OCI-LY7 (cell line): ENCODE measurements around the gene COL1A2. TPM values are rescaled to one million over a fixed set of nuclear protein-coding genes. Genes with fewer than 3 reads are reported as not detected.

Source experiments
- BruUV-seq: library from RNA; stranded (reverse); fragments of 400-500 nt; replicated peaks from 2 replicates; lab custom pipeline; 2021; lab: Mats Ljungman, UMichigan
- CTCF ChIA-PET: fragments of 300-600 bp; sonication (Branson Sonifier 250); formaldehyde crosslinking; loops from one replicate; lab custom pipeline; 2022; ENCODE audit warnings: antibody characterized with exemption; ENCODE audit not compliant: unreplicated experiment; lab: Charles Lee
- POLR2A ChIA-PET: fragments of 300-600 bp; sonication (Branson Sonifier 250); formaldehyde crosslinking; loops from one replicate; lab custom pipeline; 2022; ENCODE audit warnings: antibody characterized with exemption; lab: Charles Lee
- DNase-seq: peaks from one replicate; pipeline ENCODE4 v3.0.0-alpha.2; 2015; ENCODE audit warnings: low spot score
- H2AFZ ChIP-seq: fragments of 200-600 bp; sonication (generic), shearing (Covaris generic); 2 replicates; pipeline ENCODE4 v1.6.1; 2014; ENCODE audit warnings: mild to moderate bottlenecking, antibody characterized with exemption, low read length, moderate library complexity
- H3K27ac ChIP-seq: fragments of 200-600 bp; sonication (generic); 2 replicates; pipeline ENCODE4 v1.5.1; 2014; ENCODE audit warnings: mixed run types, low read depth, mild to moderate bottlenecking, moderate library complexity, low read length, inconsistent platforms; ENCODE audit not compliant: poor library complexity, severe bottlenecking
- H3K36me3 ChIP-seq: fragments of 200-600 bp; sonication (generic); 2 replicates; pipeline ENCODE4 v1.6.1; 2014; ENCODE audit warnings: mild to moderate bottlenecking, antibody characterized with exemption, low read length, moderate library complexity, mixed read lengths; ENCODE audit not compliant: insufficient read depth
- H3K4me1 ChIP-seq: fragments of 200-600 bp; sonication (generic); 2 replicates; pipeline ENCODE4 v1.5.1; 2014; ENCODE audit warnings: mild to moderate bottlenecking, low read length; ENCODE audit not compliant: insufficient read depth, poor library complexity, severe bottlenecking
- H3K4me2 ChIP-seq: fragments of 200-600 bp; sonication (generic); 2 replicates; pipeline ENCODE4 v1.6.1; 2014; ENCODE audit warnings: mild to moderate bottlenecking, low read length
- H3K4me3 ChIP-seq: fragments of 200-600 bp; sonication (generic); 2 replicates; pipeline ENCODE4 v1.5.1; 2014; ENCODE audit warnings: mild to moderate bottlenecking, low read depth, low read length; ENCODE audit not compliant: poor library complexity, severe bottlenecking
- H3K79me2 ChIP-seq: fragments of 200-600 bp; sonication (generic); 2 replicates; pipeline ENCODE4 v1.6.1; 2016; ENCODE audit warnings: low read depth, mild to moderate bottlenecking, low read length, moderate library complexity, mixed read lengths; ENCODE audit not compliant: insufficient read depth
- H3K9me2 ChIP-seq: fragments of 200-600 bp; sonication (generic); 2 replicates; pipeline ENCODE4 v1.6.1; 2016; ENCODE audit warnings: mild to moderate bottlenecking, low read length, mixed read lengths; ENCODE audit not compliant: insufficient read depth
- H3K9me3 ChIP-seq: fragments of 200-600 bp; sonication (generic); 2 replicates; pipeline ENCODE4 v1.6.1; 2014; ENCODE audit warnings: mild to moderate bottlenecking, mixed run types, low read length, mixed read lengths
- H4K20me1 ChIP-seq: fragments of 200-600 bp; sonication (generic); 2 replicates; pipeline ENCODE4 v1.6.1; 2014; ENCODE audit warnings: mild to moderate bottlenecking, antibody characterized with exemption, low read length, moderate library complexity, mixed read lengths; ENCODE audit not compliant: insufficient read depth
- CTCF ChIP-seq: fragments of 200-600 bp; sonication (generic); conservative IDR thresholded peaks from 2 replicates; pipeline ENCODE4 v1.5.1; 2014; ENCODE audit warnings: mild to moderate bottlenecking, antibody characterized with exemption, low read length, moderate library complexity, mixed read lengths
- EZH2phosphoT487 ChIP-seq: fragments of 200-600 bp; sonication (generic); IDR thresholded peaks from 2 replicates; pipeline ENCODE4 v1.6.1; 2018; ENCODE audit warnings: low read depth, borderline replicate concordance, mild to moderate bottlenecking, mixed run types, antibody characterized with exemption, low read length, moderate library complexity, mixed read lengths
- intact Hi-C: fragments of 100-400 bp; cut with micrococcal nuclease; formaldehyde crosslinking; loops from one replicate; pipeline ENCODE4 v1.10.0; 2022; ENCODE audit not compliant: unreplicated experiment
- total RNA-seq, 2 experiments: library from RNA; depleted of rRNA in 1 of 2; stranded (reverse); fragments of >200 nt in 1 of 2; shearing (Covaris generic) in 1 of 2; gene quantifications; 2 replicates each; pipeline ENCODE4 v1.2.3, GENCODE V29; 2014 to 2022

COL1A2 gene
- total RNA-seq, 2 experiments from 2014 or later, result not detected

GRCh38 chr7:94440451-94441039 lies 45.9 kb downstream of the COL1A2 start:
- ChIA-PET CTCF (no interaction called here), POLR2A (interaction anchor here (0.7 to 0.8 kb wide), 2 partner anchors 193 to 211 kb away, joined by 3 read pairs; no protein-coding TSS in a partner anchor)
- H3K9me3 ChIP-seq, result no peaks in the 10 kb centered on the region
- no peaks in the 10 kb centered on the region for H3K79me2 ChIP-seq
- TF ChIP-seq CTCF (no peak), EZH2phosphoT487 (no peak)
- no peak overlapping the region; the same call in 1 of the 2 replicates for H2AFZ ChIP-seq
- H3K4me3 ChIP-seq, result no peak overlapping the region
- H3K9me2 ChIP-seq, result no peaks in the 10 kb centered on the region
- BruUV-seq, result no TSS peak
- H3K27ac ChIP-seq, result no peak overlapping the region
- intact Hi-C loops, result no loop called here
- H3K4me2 ChIP-seq, result no peak overlapping the region
- H4K20me1 ChIP-seq, result no peaks in the 10 kb centered on the region
- H3K4me1 ChIP-seq, result no peaks in the 10 kb centered on the region
- no peak for DNase-seq
- H3K36me3 ChIP-seq, result no peaks in the 10 kb centered on the region

- DNase-seq, result no peak
- POLR2A ChIA-PET, result interaction anchor here (0.7 to 0.8 kb wide), 2 partner anchors 192 to 212 kb away, joined by 3 read pairs; no protein-coding TSS in a partner anchor
- BruUV-seq, result no TSS peak
- no peaks in the 10 kb centered on the region for H3K36me3 ChIP-seq
- no peak overlapping the region for H3K27ac ChIP-seq
- intact Hi-C loops, result no loop called here
- no peak overlapping the region for H3K4me2 ChIP-seq
- H3K79me2 ChIP-seq, result no peaks in the 10 kb centered on the region
- no peak overlapping the region for H2AFZ ChIP-seq
- H4K20me1 ChIP-seq, result no peaks in the 10 kb centered on the region
- no peaks in the 10 kb centered on the region for H3K9me3 ChIP-seq
- TF ChIP-seq EZH2phosphoT487 (no peak), CTCF (no peak)
- H3K9me2 ChIP-seq, result no peaks in the 10 kb centered on the region
- CTCF ChIA-PET, result no interaction called here
- no peak overlapping the region for H3K4me3 ChIP-seq
- H3K4me1 ChIP-seq, result no peaks in the 10 kb centered on the region
These were observed 46.4 kb downstream of the COL1A2 start for GRCh38 chr7:94441138-94441537.

- H2AFZ ChIP-seq, result no peak overlapping the region
- no peak overlapping the region for H3K4me2 ChIP-seq
- no peak for TF ChIP-seq CTCF
- TF ChIP-seq EZH2phosphoT487, result no peak
- ChIA-PET CTCF (no interaction called here), POLR2A (interaction anchor here (0.6 to 1.0 kb wide), 2 partner anchors 41 to 213 kb away, joined by 3 read pairs; partner anchors contain the start of gene SGCE)
- no peaks in the 10 kb centered on the region for H3K9me2 ChIP-seq
- DNase-seq, result no peak
- no peaks in the 10 kb centered on the region for H3K4me1 ChIP-seq
- intact Hi-C loops, result no loop called here
- no peaks in the 10 kb centered on the region for H3K36me3 ChIP-seq
- no peaks in the 10 kb centered on the region for H3K79me2 ChIP-seq
- no peaks in the 10 kb centered on the region for H3K9me3 ChIP-seq
- no TSS peak for BruUV-seq
- no peak overlapping the region for H3K4me3 ChIP-seq
- no peak overlapping the region for H3K27ac ChIP-seq
- H4K20me1 ChIP-seq, result no peaks in the 10 kb centered on the region
These were observed 47.9 kb downstream of the COL1A2 start for GRCh38 chr7:94442639-94443038.
